Endothelial cell of umbilical vein (primary cell): Measurements from ENCODE around the gene TMPRSS4. TPM values are rescaled to one million over a fixed set of nuclear protein-coding genes. Genes with fewer than 3 reads are reported as not detected.

Experiments
- BruUV-seq: library from RNA; stranded (reverse); fragments of 400-500 nt; replicated peaks from 2 replicates; lab custom pipeline; 2021; lab: Mats Ljungman, UMichigan
- CTCF ChIA-PET: fragments of 300-600, 350-600 bp; sonication (Branson Sonifier 250); formaldehyde crosslinking; loops from one replicate; lab custom pipeline; 2021; ENCODE audit warnings: antibody characterized with exemption, inconsistent platforms; lab: Charles Lee
- POLR2A ChIA-PET: fragments of 300-600, 350-600 bp; sonication (Branson Sonifier 250); formaldehyde crosslinking; loops from one replicate; lab custom pipeline; 2021; ENCODE audit warnings: antibody characterized with exemption, inconsistent platforms; lab: Charles Lee
- DNase-seq: peaks from one replicate; pipeline ENCODE4 v3.0.0-alpha.2; 2011; ENCODE audit warnings: low read depth, low spot score
- FAIRE-seq: peaks from 2 replicates; lab custom pipeline; 2011; peaks lifted over from hg19 to GRCh38; lab: Jason Lieb, UNC
- H2AFZ ChIP-seq: 2 replicates; pipeline ENCODE4 v1.6.0; 2012; ENCODE audit warnings: low read depth, low read length, control low read depth, inconsistent platforms
- H3K27ac ChIP-seq: 2 replicates; pipeline ENCODE4 v1.5.1; 2011; ENCODE audit warnings: low read depth, mild to moderate bottlenecking, control low read depth, low read length, moderate library complexity; ENCODE audit not compliant: insufficient read depth
- H3K27me3 ChIP-seq, 2 experiments: 2 replicates each; pipeline versions ENCODE4 v1.6.0 to v1.6.1; 2011; ENCODE audit warnings: low read length in 2 of 2, mixed read lengths in 1 of 2; ENCODE audit not compliant: control insufficient read depth in 2 of 2, insufficient read depth in 2 of 2
- H3K36me3 ChIP-seq, 2 experiments: 2 replicates in 1 of 2; 3 replicates in 1 of 2; pipeline ENCODE4 v1.5.1; 2011; ENCODE audit warnings: low read length in 2 of 2, mild to moderate bottlenecking in 1 of 2, moderate library complexity in 1 of 2; ENCODE audit not compliant: control insufficient read depth in 2 of 2, insufficient read depth in 2 of 2; ENCODE audit errors: extremely low read depth in 1 of 2
- H3K4me1 ChIP-seq: 3 replicates; pipeline ENCODE4 v1.5.1; 2011; ENCODE audit warnings: mild to moderate bottlenecking, low read length; ENCODE audit not compliant: control insufficient read depth, insufficient read depth; ENCODE audit errors: extremely low read depth
- H3K4me2 ChIP-seq: 2 replicates; pipeline ENCODE4 v1.6.1; 2011; ENCODE audit warnings: low read length, control low read depth, mixed read lengths; ENCODE audit not compliant: insufficient read depth
- H3K4me3 ChIP-seq, 3 experiments: fragments of 200-600 bp in 1 of 3; sonication (generic), shearing (Covaris generic) in 1 of 3; replicated peaks in 1 of 3; 2 replicates each; pipeline ENCODE4 v1.5.1; 2011 to 2016; ENCODE audit warnings: control low read depth in 3 of 3, low read length in 3 of 3, mild to moderate bottlenecking in 2 of 3, inconsistent platforms in 1 of 3, low read depth in 1 of 3, moderate library complexity in 1 of 3; ENCODE audit not compliant: insufficient read depth in 1 of 3
- H3K79me2 ChIP-seq: 2 replicates; pipeline ENCODE4 v1.6.0; 2012; ENCODE audit warnings: low read length, inconsistent platforms; ENCODE audit not compliant: control insufficient read depth, insufficient read depth
- H3K9ac ChIP-seq: replicated peaks from 2 replicates; pipeline ENCODE3; 2011; ENCODE audit warnings: low read length, control low read depth; ENCODE audit not compliant: insufficient read depth; ENCODE audit errors: extremely low read depth
- H3K9me1 ChIP-seq: replicated peaks from 3 replicates; pipeline ENCODE4 v1.6.0; 2011; ENCODE audit warnings: mild to moderate bottlenecking, low read length; ENCODE audit not compliant: control insufficient read depth, insufficient read depth; ENCODE audit errors: extremely low read depth
- H3K9me3 ChIP-seq: replicated peaks from 2 replicates; pipeline ENCODE4 v1.5.1; 2012; ENCODE audit warnings: low read length, inconsistent platforms; ENCODE audit not compliant: control insufficient read depth, insufficient read depth
- H4K20me1 ChIP-seq: replicated peaks from 2 replicates; pipeline ENCODE3; 2011; ENCODE audit warnings: mild to moderate bottlenecking, low read length; ENCODE audit not compliant: control insufficient read depth, insufficient read depth; ENCODE audit errors: extremely low read depth
- EZH2 ChIP-seq: IDR thresholded peaks from 2 replicates; pipeline ENCODE4 v1.6.1; 2012; ENCODE audit warnings: borderline replicate concordance, low read depth, mild to moderate bottlenecking, moderate library complexity, low read length, inconsistent platforms; ENCODE audit not compliant: severe bottlenecking
- FOS ChIP-seq: IDR thresholded peaks from 2 replicates; pipeline ENCODE4 v1.6.1; 2011; ENCODE audit warnings: mild to moderate bottlenecking, low read length, moderate library complexity, borderline replicate concordance; ENCODE audit not compliant: insufficient read depth
- MYC ChIP-seq: IDR thresholded peaks from one replicate; pipeline ENCODE4 v1.6.1; 2011; ENCODE audit warnings: mild to moderate bottlenecking, low read depth, low read length
- POLR2A ChIP-seq: IDR thresholded peaks from 2 replicates; pipeline ENCODE4 v1.6.1; 2012; ENCODE audit warnings: low read depth, mild to moderate bottlenecking, control low read depth, low read length
- POLR2AphosphoS5 ChIP-seq: IDR thresholded peaks from 2 replicates; pipeline ENCODE4 v1.6.1; 2012; ENCODE audit warnings: low read depth, mild to moderate bottlenecking, control low read depth, low read length, moderate library complexity; ENCODE audit not compliant: insufficient read depth
- dilution Hi-C: fragments of 300-500 bp; cut with MboI; formaldehyde crosslinking; loops from one replicate; pipeline ENCODE4 v1.15.0; 2019; ENCODE audit warnings: low sequenced_read_pairs; ENCODE audit not compliant: extremely low pct_ligation_motif_present
- intact Hi-C: fragments of 100-400 bp; cut with micrococcal nuclease; formaldehyde crosslinking; loops from one replicate; pipeline ENCODE4 v1.10.0; 2022
- polyA plus RNA-seq, 4 experiments: library from polyadenylated mRNA; depleted of rRNA in 3 of 4; stranded (reverse) in 3 of 4; unstranded in 1 of 4; fragments of >200 nt; gene quantifications; 2 replicates each; pipeline versions ENCODE4 v1.2.1 to v1.2.3, GENCODE V29; 2011 to 2012; ENCODE audit warnings: missing spikeins in 1 of 4
- total RNA-seq: library from RNA; stranded (reverse); gene quantifications from 2 replicates; pipeline ENCODE4 v1.2.3, GENCODE V29; 2021

The TMPRSS4 gene
- total and polyA plus RNA-seq, 2 donors (not counting 3 experiments of a cell fraction or from before 2014, with no cell fraction given): not detected

GRCh38 chr11:118128310-118128709 lies 51.4 kb downstream of the TMPRSS4 start:
- Histone ChIP-seq H3K79me2 (no peaks in the 10 kb centered on the region), H3K9me3 (no peaks in the 10 kb centered on the region), H3K27me3 (peaks cover 3 to 4% of the 10 kb centered on the region in 2 experiments), H4K20me1 (no peaks in the 10 kb centered on the region), H3K9me1 (no peaks in the 10 kb centered on the region), H3K4me3 (no peak overlapping the region), H3K4me2 (no peak overlapping the region), H3K27ac (no peak overlapping the region), H2AFZ (no peak overlapping the region), H3K36me3 (no peaks in the 10 kb centered on the region), H3K4me1 (no peaks in the 10 kb centered on the region), H3K9ac (no peak overlapping the region)
- no TSS peak for BruUV-seq
- intact Hi-C loops: no loop called here
- DNase-seq (no peak), FAIRE-seq (no peak)
- TF ChIP-seq POLR2AphosphoS5 (no peak), EZH2 (no peak), POLR2A (no peak)
- ChIA-PET CTCF (no interaction called here), POLR2A (no interaction called here)
- dilution Hi-C loops: no loop called here

- DNase-seq (no peak), FAIRE-seq (no peak)
- H3K36me3 ChIP-seq: no peaks in the 10 kb centered on the region
- intact Hi-C loops: no loop called here
- no peak overlapping the region for H2AFZ ChIP-seq
- H3K27ac ChIP-seq: no peak overlapping the region
- H3K9me3 ChIP-seq: no peaks in the 10 kb centered on the region
- dilution Hi-C loops: no loop called here
- CTCF ChIA-PET: no interaction called here
- no peak overlapping the region for H3K9ac ChIP-seq
- H3K4me3 ChIP-seq: no peak overlapping the region
- POLR2A ChIA-PET: no interaction called here
- no TSS peak for BruUV-seq
- H3K4me1 ChIP-seq: no peaks in the 10 kb centered on the region
- no peak for TF ChIP-seq FOS
- no peak for TF ChIP-seq MYC
- TF ChIP-seq POLR2A: no peak
- no peak for TF ChIP-seq POLR2AphosphoS5
- peaks cover 3 to 4% of the 10 kb centered on the region in 2 experiments for H3K27me3 ChIP-seq
- H3K4me2 ChIP-seq: no peak overlapping the region
- no peaks in the 10 kb centered on the region for H3K9me1 ChIP-seq
- no peaks in the 10 kb centered on the region for H3K79me2 ChIP-seq
- H4K20me1 ChIP-seq: no peaks in the 10 kb centered on the region
Observed at GRCh38 chr11:118128721-118129470, 52.0 kb downstream of the TMPRSS4 start.
